ENCODE data around the gene TMEFF1.

Gene TMEFF1

DNA sequence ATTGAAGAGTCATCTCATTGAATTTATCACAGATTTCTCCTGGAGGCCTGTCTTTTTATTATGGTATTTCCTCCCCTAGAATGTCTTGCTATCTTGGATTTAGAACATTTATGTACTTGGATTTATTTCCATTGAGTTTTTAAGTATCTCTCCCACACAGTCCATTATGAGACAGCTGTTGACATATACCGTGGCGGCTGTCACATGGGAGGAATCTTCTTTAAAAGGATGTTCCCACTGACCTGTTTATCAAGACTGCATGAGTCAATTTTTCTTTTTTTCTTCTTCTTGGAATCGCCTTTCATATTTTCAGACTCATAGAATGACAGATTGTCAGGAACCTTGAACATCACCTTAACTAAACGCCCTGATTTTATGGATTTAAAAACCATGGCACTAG lies 102.1 kb downstream of the TMEFF1 start:
- DNase-seq (ENCODE audit: extremely low read depth, low read depth): no peak
- no peak for TF ChIP-seq CTCF (IDR thresholded peaks at IDR 0.05; ENCODE audit: low read depth, low read length, missing control alignments)

GRCh38 chr9:100575765-100576386 lies 102.9 kb downstream of the TMEFF1 start:
- no peak for TF ChIP-seq CTCF (IDR thresholded peaks at IDR 0.05; ENCODE audit: low read depth, low read length, missing control alignments)
- no peak for DNase-seq (ENCODE audit: extremely low read depth, low read depth)
- H3K4me3 ChIP-seq (replicated peaks; ENCODE audit: low read depth, low read length): no peak overlapping the region

More for the DNA sequence above, 102.1 kb downstream of the TMEFF1 start:
- no peak overlapping the region for H3K4me3 ChIP-seq (replicated peaks; ENCODE audit: low read depth, low read length)

GRCh38 chr9:100577776-100578448 lies 105.0 kb downstream of the TMEFF1 start, which contains the start of gene CAVIN4:
Gene CAVIN4, plus strand, starts transcription at chr9:100578079. Its CDS starts 65 bp downstream, at chr9:100578144.
- no peak for TF ChIP-seq CTCF (IDR thresholded peaks at IDR 0.05; ENCODE audit: low read depth, low read length, missing control alignments)
- DNase-seq (ENCODE audit: extremely low read depth, low read depth): no peak
- no peak within 1 kb of the TSS for H3K4me3 ChIP-seq (replicated peaks; ENCODE audit: low read depth, low read length)

DNA sequence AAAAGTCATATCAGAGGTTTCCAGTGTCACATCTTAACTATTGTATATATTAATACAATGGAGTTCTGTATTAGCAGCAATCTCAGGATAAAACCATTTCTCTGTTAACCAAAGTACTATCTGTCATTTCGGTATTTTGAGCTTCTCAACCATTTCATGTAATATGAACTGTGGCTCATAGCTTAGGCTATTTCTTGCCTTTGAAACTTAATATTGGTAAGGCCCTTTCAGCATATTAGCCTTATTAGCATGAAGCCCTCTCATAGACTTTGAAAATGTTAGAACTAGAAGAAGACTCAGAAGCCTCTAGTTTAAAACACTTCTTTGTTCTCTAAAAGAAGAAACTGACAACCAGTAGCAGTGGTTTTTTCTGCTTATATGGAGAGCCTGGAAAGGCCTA lies 105.7 kb downstream of the TMEFF1 start:
- H3K4me3 ChIP-seq (replicated peaks; ENCODE audit: low read depth, low read length): no peak overlapping the region
- TF ChIP-seq CTCF (IDR thresholded peaks at IDR 0.05; ENCODE audit: low read depth, low read length, missing control alignments): no peak
- DNase-seq (ENCODE audit: extremely low read depth, low read depth): no peak

- no peak for DNase-seq (ENCODE audit: extremely low read depth, low read depth)
- no peak overlapping the region for H3K4me3 ChIP-seq (replicated peaks; ENCODE audit: low read depth, low read length)
- TF ChIP-seq CTCF (IDR thresholded peaks at IDR 0.05; ENCODE audit: low read depth, low read length, missing control alignments): no peak
Measured at GRCh38 chr9:100579665-100580064, 106.7 kb downstream of the TMEFF1 start.

DNA sequence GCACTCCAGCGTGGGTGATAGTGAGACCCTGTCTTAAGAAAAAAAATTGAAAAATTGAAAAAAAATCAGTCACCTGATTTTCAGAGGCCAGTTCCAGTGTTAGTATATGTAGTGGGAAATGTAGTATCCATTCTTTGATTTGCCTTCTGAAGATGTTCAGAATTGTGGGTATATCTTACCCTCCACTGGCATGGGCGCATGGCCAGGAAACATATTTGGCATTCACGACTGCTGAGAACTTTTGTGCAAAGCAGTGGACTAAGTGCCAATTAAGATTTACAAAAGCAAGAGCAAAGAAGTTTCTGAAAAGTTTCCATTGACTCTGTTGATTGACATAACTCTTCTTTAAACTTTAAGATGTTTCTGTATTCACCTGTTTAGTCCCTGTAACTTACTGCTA lies 107.3 kb downstream of the TMEFF1 start:
- no peak for DNase-seq (ENCODE audit: extremely low read depth, low read depth)
- no peak for TF ChIP-seq CTCF (IDR thresholded peaks at IDR 0.05; ENCODE audit: low read depth, low read length, missing control alignments)

More for the DNA sequence above, 107.3 kb downstream of the TMEFF1 start:
- no peak overlapping the region for H3K4me3 ChIP-seq (replicated peaks; ENCODE audit: low read depth, low read length)
